Astrocyte of the spinal cord (primary cell): Measurements from ENCODE around the gene ST6GALNAC3.

ENCODE experiments used
- DNase-seq: peaks from one replicate; pipeline ENCODE4 v3.0.0; 2011; ENCODE audit warnings: low read depth, low spot score
- H3K4me3 ChIP-seq: 2 replicates; pipeline ENCODE4 v1.5.1; 2011; ENCODE audit warnings: low read depth, mild to moderate bottlenecking, low read length, moderate library complexity
- CTCF ChIP-seq: IDR thresholded peaks from 2 replicates; pipeline ENCODE4 v1.5.1; 2012; ENCODE audit warnings: low read depth, mild to moderate bottlenecking, low read length, inconsistent platforms
- in situ Hi-C: cut with HindIII; loops from 2 replicates; pipeline ENCODE4 v1.10.0; 2017; ENCODE audit warnings: low sequenced_read_pairs

The ST6GALNAC3 gene

GRCh38 chr1:76591963-76592362 lies 517.4 kb downstream of the ST6GALNAC3 start:
- DNase-seq: no peak
- H3K4me3 ChIP-seq: no peak overlapping the region
- TF ChIP-seq CTCF: no peak

GRCh38 chr1:76593141-76593540 lies 518.6 kb downstream of the ST6GALNAC3 start:
- H3K4me3 ChIP-seq: no peak overlapping the region
- in situ Hi-C loops: no loop called here
- no peak for DNase-seq
- TF ChIP-seq CTCF: no peak

More at GRCh38 chr1:76591963-76592362, 517.4 kb downstream of the ST6GALNAC3 start:
- in situ Hi-C loops: no loop called here

- in situ Hi-C loops: no loop called here
- TF ChIP-seq CTCF: no peak
- DNase-seq: no peak
- H3K4me3 ChIP-seq: no peak overlapping the region
These were observed 519.1 kb downstream of the ST6GALNAC3 start for GRCh38 chr1:76593618-76594017.

GRCh38 chr1:76595024-76595423 lies 520.5 kb downstream of the ST6GALNAC3 start:
- in situ Hi-C loops: no loop called here
- no peak for TF ChIP-seq CTCF
- H3K4me3 ChIP-seq: no peak overlapping the region
- DNase-seq: no peak

- H3K4me3 ChIP-seq: no peak overlapping the region
- TF ChIP-seq CTCF: no peak
- DNase-seq: no peak
- in situ Hi-C loops: no loop called here
These were observed 526.9 kb downstream of the ST6GALNAC3 start for GRCh38 chr1:76601465-76601864.

- in situ Hi-C loops: no loop called here
- no peak for DNase-seq
- no peak for TF ChIP-seq CTCF
- H3K4me3 ChIP-seq: no peak overlapping the region
These were observed 533.2 kb downstream of the ST6GALNAC3 start for GRCh38 chr1:76607717-76608116.
